HG03521 (cell line): ENCODE measurements around the gene KLHL29.

Experiments
- ATAC-seq: cut with Tn5 transposase; IDR thresholded peaks from one replicate; pipeline ENCODE4 v1.9.1; 2021; ENCODE audit warnings: mild to moderate bottlenecking, moderate library complexity; ENCODE audit not compliant: unreplicated experiment

KLHL29 gene

GRCh38 chr2:23507267-23508065 is 122.5 kb downstream of the KLHL29 start:
- no peak for ATAC-seq

GRCh38 chr2:23508066-23508390 is 123.0 kb downstream of the KLHL29 start:
- ATAC-seq, result no peak

GRCh38 chr2:23509103-23509502 is 124.1 kb downstream of the KLHL29 start:
- ATAC-seq, result no peak

GRCh38 chr2:23509596-23510292 is 124.8 kb downstream of the KLHL29 start:
- ATAC-seq, result no peak

GRCh38 chr2:23510471-23510870 is 125.5 kb downstream of the KLHL29 start:
- ATAC-seq, result no peak

- no peak for ATAC-seq
Observed at GRCh38 chr2:23512778-23513177, 127.8 kb downstream of the KLHL29 start.

GRCh38 chr2:23513245-23513871 is 128.4 kb downstream of the KLHL29 start:
- no peak for ATAC-seq

- no peak for ATAC-seq
Observed at GRCh38 chr2:23513872-23514793, 129.2 kb downstream of the KLHL29 start.

GRCh38 chr2:23516520-23517256 is 131.7 kb downstream of the KLHL29 start:
- no peak for ATAC-seq

GRCh38 chr2:23518481-23519333 is 133.7 kb downstream of the KLHL29 start:
- ATAC-seq, result no peak

GRCh38 chr2:23519334-23519651 is 134.3 kb downstream of the KLHL29 start:
- no peak for ATAC-seq

GRCh38 chr2:23520256-23520655 is 135.3 kb downstream of the KLHL29 start:
- ATAC-seq, result no peak

- no peak for ATAC-seq
Observed at GRCh38 chr2:23521060-23521459, 136.1 kb downstream of the KLHL29 start.

GRCh38 chr2:23522726-23523372 is 137.9 kb downstream of the KLHL29 start:
- no peak for ATAC-seq

GRCh38 chr2:23523373-23524260 is 138.6 kb downstream of the KLHL29 start:
- no peak for ATAC-seq

GRCh38 chr2:23524261-23524706 is 139.3 kb downstream of the KLHL29 start:
- no peak for ATAC-seq

GRCh38 chr2:23525137-23525765 is 140.3 kb downstream of the KLHL29 start:
- ATAC-seq, result no peak
